Measurements from ENCODE around the gene CFAP74.

- TF ChIP-seq ZNF175 (tag by site-specific recombination; IDR thresholded peaks at IDR 0.05) (no peak), CTCF (tag by site-specific recombination; IDR thresholded peaks at IDR 0.05) (no peak), GFI1B (tag by site-specific recombination; IDR thresholded peaks at IDR 0.05) (no peak), KLF9 (tag by site-specific recombination; IDR thresholded peaks at IDR 0.05; ENCODE audit: low read depth) (no peak), ZNF707 (tag by site-specific recombination; IDR thresholded peaks at IDR 0.05) (no peak)
Measured at GRCh38 chr1:1984560-1985070, 19.0 kb downstream of the CFAP74 start.
